HG03196 (cell line): ENCODE data around the gene PLCB3.

Experiments used
- ATAC-seq: cut with Tn5 transposase; IDR thresholded peaks from one replicate; pipeline ENCODE4 v1.9.1; 2021; ENCODE audit not compliant: unreplicated experiment

PLCB3 gene

GRCh38 chr11:64285885-64286800 is 34.8 kb downstream of the PLCB3 start:
- ATAC-seq = no peak

GRCh38 chr11:64286801-64287159 is 35.5 kb downstream of the PLCB3 start:
- no peak for ATAC-seq

GRCh38 chr11:64287676-64288352 is 36.5 kb downstream of the PLCB3 start:
- ATAC-seq = no peak

GRCh38 chr11:64288353-64288750 is 37.0 kb downstream of the PLCB3 start:
- no peak for ATAC-seq

- no peak for ATAC-seq
Measured at GRCh38 chr11:64289002-64289564, 37.8 kb downstream of the PLCB3 start.

GRCh38 chr11:64290352-64291261 is 39.3 kb downstream of the PLCB3 start:
- ATAC-seq = no peak

GRCh38 chr11:64291262-64291751 is 40.0 kb downstream of the PLCB3 start, which contains the start of gene KCNK4:
Gene KCNK4 (plus strand): TSS chr11:64291302. CDS start chr11:64293019, 1,717 bp downstream.
- ATAC-seq = no peak

GRCh38 chr11:64291752-64292459 is 40.6 kb downstream of the PLCB3 start:
- no peak for ATAC-seq

GRCh38 chr11:64292460-64293254 is 41.3 kb downstream of the PLCB3 start:
- no peak for ATAC-seq

- ATAC-seq = no peak
Measured at GRCh38 chr11:64294774-64295173, 43.4 kb downstream of the PLCB3 start.

GRCh38 chr11:64295760-64296159 is 44.4 kb downstream of the PLCB3 start:
- no peak for ATAC-seq

GRCh38 chr11:64296236-64296635 is 44.9 kb downstream of the PLCB3 start:
- no peak for ATAC-seq

- ATAC-seq = no peak
Measured at GRCh38 chr11:64296830-64297698, 45.7 kb downstream of the PLCB3 start.

GRCh38 chr11:64297699-64298358 is 46.5 kb downstream of the PLCB3 start:
- no peak for ATAC-seq

- ATAC-seq = no peak
Measured at GRCh38 chr11:64298966-64299846, 47.9 kb downstream of the PLCB3 start.

GRCh38 chr11:64299847-64300648 is 48.7 kb downstream of the PLCB3 start, which contains the start of gene CATSPERZ:
Gene CATSPERZ (plus strand): TSS chr11:64300358. CDS start chr11:64300411, 53 bp downstream.
- ATAC-seq = no peak
